Upper lobe of right lung (tissue), 1 donor: ENCODE data around the gene EYS. TPM values are rescaled to one million over a fixed set of nuclear protein-coding genes. Genes with fewer than 3 reads are reported as not detected.

Source experiments
- ATAC-seq: fragments of 200-7000 bp; cut with Tn5 transposase; one replicate; pipeline ENCODE4 v1.9.1; 2020; ENCODE audit warnings: mild to moderate bottlenecking, moderate library complexity
- DNase-seq: peaks from one replicate; pipeline ENCODE4 v3.0.0-alpha.2; 2020
- H3K27ac ChIP-seq: fragments of 200-600 bp; one replicate; pipeline ENCODE4 v1.8.0; 2022
- H3K27me3 ChIP-seq: fragments of 200-600 bp; one replicate; pipeline ENCODE4 v1.8.0; 2022; ENCODE audit warnings: mild to moderate bottlenecking
- H3K36me3 ChIP-seq: fragments of 200-600 bp; one replicate; pipeline ENCODE4 v1.8.0; 2022
- H3K4me1 ChIP-seq: fragments of 200-600 bp; one replicate; pipeline ENCODE4 v1.8.0; 2022
- H3K4me3 ChIP-seq: fragments of 200-600 bp; one replicate; pipeline ENCODE4 v1.8.0; 2022; ENCODE audit warnings: mild to moderate bottlenecking
- H3K9me3 ChIP-seq: fragments of 200-600 bp; one replicate; pipeline ENCODE4 v1.8.0; 2022
- intact Hi-C: fragments of 100-400 bp; cut with DNase I; formaldehyde crosslinking; loops from one replicate; pipeline ENCODE4 v1.11.0; 2022
- total RNA-seq: library from RNA; stranded (reverse); fragmentation: NEBNext Ultra II Directional; extraction: Animal tissue kit (Norgen Biotek cat#: 25700); gene quantifications from one replicate; pipeline ENCODE4 v1.2.1, GENCODE V29; 2021
- TF ChIP-seq, protein P1 (sequence below): fragments of 200-600 bp; IDR thresholded peaks from one replicate; pipeline ENCODE4 v1.8.0; 2022; ENCODE audit warnings: antibody characterized with exemption
- donor health status: DM: no; HTN: yes; CAD: no; lungs with severe emphysema.

The EYS gene
- total RNA-seq, 1 donor from 2014 or later, result not detected

DNA sequence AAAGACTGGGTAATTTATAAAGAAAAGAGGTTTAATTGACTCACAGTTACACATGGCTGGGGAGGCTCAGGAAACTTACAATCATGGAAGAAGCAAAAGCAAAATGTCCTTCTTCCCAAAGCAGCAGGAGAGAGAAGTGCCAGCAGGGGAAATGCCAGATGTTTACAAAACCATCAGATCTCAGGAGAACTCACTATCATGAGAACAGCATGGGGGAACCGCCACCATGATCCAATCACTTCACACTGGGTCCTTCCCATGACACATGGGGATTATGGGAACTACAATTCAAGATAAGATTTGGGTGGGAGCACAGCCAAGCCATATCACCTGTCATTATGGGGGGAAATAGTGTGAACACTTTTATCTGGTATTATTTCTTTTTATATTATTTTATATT lies 557.2 kb downstream of the EYS start:
- H3K4me1 ChIP-seq, result no peaks in the 10 kb centered on the region
- no peaks in the 10 kb centered on the region for H3K27me3 ChIP-seq
- TF ChIP-seq, protein P1, sequence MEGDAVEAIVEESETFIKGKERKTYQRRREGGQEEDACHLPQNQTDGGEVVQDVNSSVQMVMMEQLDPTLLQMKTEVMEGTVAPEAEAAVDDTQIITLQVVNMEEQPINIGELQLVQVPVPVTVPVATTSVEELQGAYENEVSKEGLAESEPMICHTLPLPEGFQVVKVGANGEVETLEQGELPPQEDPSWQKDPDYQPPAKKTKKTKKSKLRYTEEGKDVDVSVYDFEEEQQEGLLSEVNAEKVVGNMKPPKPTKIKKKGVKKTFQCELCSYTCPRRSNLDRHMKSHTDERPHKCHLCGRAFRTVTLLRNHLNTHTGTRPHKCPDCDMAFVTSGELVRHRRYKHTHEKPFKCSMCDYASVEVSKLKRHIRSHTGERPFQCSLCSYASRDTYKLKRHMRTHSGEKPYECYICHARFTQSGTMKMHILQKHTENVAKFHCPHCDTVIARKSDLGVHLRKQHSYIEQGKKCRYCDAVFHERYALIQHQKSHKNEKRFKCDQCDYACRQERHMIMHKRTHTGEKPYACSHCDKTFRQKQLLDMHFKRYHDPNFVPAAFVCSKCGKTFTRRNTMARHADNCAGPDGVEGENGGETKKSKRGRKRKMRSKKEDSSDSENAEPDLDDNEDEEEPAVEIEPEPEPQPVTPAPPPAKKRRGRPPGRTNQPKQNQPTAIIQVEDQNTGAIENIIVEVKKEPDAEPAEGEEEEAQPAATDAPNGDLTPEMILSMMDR, result no peak
- DNase-seq (no peak), ATAC-seq (no peak)
- no peaks in the 10 kb centered on the region for H3K9me3 ChIP-seq
- no peak overlapping the region for H3K4me3 ChIP-seq
- no peaks in the 10 kb centered on the region for H3K36me3 ChIP-seq
- intact Hi-C loops, result no loop called here
- H3K27ac ChIP-seq, result no peak overlapping the region

DNA sequence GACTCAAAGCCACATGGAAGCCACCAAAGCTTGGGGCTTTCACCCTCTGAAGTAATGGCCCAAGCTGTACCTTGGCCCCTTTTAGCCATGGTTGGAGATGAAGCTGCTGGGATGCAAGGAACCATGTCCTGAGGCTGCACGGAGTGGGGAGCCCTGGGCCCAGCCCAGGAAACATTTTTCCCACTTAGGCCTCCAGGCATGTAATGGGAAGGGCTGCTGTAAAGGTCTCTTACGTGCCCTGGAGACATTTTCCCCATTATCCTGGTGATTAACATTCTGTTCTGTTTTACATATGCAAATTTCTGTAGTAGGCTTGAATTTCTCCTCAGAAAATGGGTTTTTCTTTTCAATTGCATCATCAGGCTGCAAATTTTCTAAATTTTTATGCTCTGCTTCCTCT lies 558.2 kb downstream of the EYS start:
- intact Hi-C loops, result no loop called here
- no peaks in the 10 kb centered on the region for H3K4me1 ChIP-seq
- H3K36me3 ChIP-seq, result no peaks in the 10 kb centered on the region
- no peak for DNase-seq
- no peaks in the 10 kb centered on the region for H3K9me3 ChIP-seq
- H3K27ac ChIP-seq, result no peak overlapping the region
- TF ChIP-seq, protein P1, result no peak
- H3K27me3 ChIP-seq, result no peaks in the 10 kb centered on the region
- no peak overlapping the region for H3K4me3 ChIP-seq
- no peak for ATAC-seq

DNA sequence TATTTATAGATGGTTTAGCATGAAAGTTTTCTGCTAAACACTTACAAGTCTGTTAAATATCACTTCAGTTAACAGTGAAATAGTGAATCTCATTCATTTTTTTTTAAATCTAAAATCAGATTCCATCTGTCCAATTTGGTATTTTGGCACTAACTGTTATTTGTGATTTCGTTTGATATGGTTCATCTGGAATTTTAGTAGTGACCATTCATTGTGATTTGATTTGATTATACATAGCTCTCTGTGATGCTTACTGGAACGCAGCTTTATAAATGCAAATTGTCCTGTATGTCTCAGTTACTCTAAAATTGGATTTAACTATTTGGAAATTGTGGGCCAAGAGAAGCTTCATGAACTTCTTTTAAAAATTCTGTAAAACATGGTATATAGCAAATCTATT lies 571.5 kb downstream of the EYS start:
- no peaks in the 10 kb centered on the region for H3K9me3 ChIP-seq
- H3K4me1 ChIP-seq, result no peaks in the 10 kb centered on the region
- no peaks in the 10 kb centered on the region for H3K27me3 ChIP-seq
- DNase-seq (no peak), ATAC-seq (no peak)
- TF ChIP-seq, protein P1, result no peak
- intact Hi-C loops, result no loop called here
- H3K36me3 ChIP-seq, result no peaks in the 10 kb centered on the region
- H3K27ac ChIP-seq, result no peak overlapping the region
- H3K4me3 ChIP-seq, result no peak overlapping the region

DNA sequence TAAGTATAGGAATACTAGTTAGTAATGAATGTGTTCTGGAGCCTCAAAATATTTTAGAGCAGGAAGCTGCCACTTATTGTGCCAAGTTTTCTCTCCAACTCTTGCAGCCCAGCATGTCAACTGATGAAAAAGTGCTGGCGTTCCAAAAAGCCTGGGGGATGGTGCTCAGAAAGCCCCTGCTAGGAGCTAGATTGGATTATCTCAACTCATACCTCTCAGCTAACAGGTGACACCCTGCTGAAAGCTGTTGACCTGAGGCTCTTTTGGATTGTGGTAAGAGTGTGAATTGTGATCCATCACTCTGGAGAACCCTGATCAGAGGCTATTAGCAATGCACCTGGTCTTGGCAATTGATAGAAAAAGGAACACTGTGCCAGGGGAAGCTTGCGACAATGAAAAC lies 580.4 kb downstream of the EYS start:
- TF ChIP-seq, protein P1, result no peak
- no peak overlapping the region for H3K27ac ChIP-seq
- no peak overlapping the region for H3K4me3 ChIP-seq
- intact Hi-C loops, result no loop called here
- no peaks in the 10 kb centered on the region for H3K27me3 ChIP-seq
- no peaks in the 10 kb centered on the region for H3K4me1 ChIP-seq
- H3K9me3 ChIP-seq, result no peaks in the 10 kb centered on the region
- DNase-seq (no peak), ATAC-seq (no peak)
- no peaks in the 10 kb centered on the region for H3K36me3 ChIP-seq

DNA sequence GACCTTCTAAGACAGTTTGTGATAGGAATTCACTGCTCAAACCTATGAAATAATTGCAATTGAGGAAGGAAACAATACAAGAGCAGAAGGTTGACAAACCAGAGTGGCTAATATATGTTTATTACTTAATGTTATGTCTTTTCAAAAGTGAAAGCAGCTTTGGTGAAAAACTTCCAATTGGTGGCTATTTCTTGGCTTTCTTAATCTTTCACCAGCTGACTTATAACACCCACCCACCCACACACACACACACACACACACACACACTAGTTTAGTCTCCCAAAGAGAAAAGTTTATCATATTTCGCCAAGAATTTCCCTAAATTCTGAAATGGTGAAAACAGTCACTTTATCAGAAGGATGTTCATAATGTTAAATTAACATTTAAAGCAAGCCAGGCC lies 583.5 kb downstream of the EYS start:
- H3K27ac ChIP-seq, result no peak overlapping the region
- DNase-seq, result no peak
- H3K36me3 ChIP-seq, result no peaks in the 10 kb centered on the region
- intact Hi-C loops, result no loop called here
- no peaks in the 10 kb centered on the region for H3K4me1 ChIP-seq
- no peaks in the 10 kb centered on the region for H3K27me3 ChIP-seq
- TF ChIP-seq, protein P1, result no peak
- ATAC-seq, result no peak
- no peak overlapping the region for H3K4me3 ChIP-seq
- no peaks in the 10 kb centered on the region for H3K9me3 ChIP-seq

DNA sequence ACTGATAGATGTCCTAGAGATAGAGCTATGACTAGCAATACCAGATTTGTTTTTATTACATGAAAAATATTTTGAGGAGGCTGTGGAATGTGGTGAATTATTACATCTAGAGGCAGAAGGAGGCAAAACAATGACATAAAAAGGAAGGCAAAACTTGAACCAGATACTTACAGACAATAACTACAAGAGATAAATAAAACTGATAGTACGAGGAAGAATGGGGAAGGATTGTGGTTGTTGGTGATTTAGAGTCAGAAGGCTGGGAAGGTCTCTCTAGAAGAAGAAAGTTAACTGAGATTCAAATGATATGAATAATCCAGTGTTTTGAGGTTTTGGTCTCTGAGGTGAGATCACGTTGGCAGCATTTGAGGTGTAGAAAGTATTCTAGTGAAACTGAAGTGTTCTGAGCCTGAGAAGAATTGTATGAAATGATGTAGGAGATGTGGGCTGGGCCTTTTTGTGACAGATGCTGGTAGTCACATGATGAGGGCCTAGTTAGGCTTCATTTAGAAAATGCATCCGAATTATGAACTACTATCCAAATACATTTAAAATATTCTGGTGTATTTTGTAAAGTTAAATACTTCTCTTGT lies 589.1 kb downstream of the EYS start:
- ATAC-seq (no peak), DNase-seq (no peak)
- Histone ChIP-seq H3K36me3 (no peaks in the 10 kb centered on the region), H3K4me3 (no peak overlapping the region), H3K27me3 (no peaks in the 10 kb centered on the region), H3K9me3 (no peaks in the 10 kb centered on the region), H3K4me1 (no peaks in the 10 kb centered on the region), H3K27ac (no peak overlapping the region)
- TF ChIP-seq, protein P1, result no peak
- intact Hi-C loops, result no loop called here
